Tibial nerve (tissue), 4 donors: ENCODE results near the gene C20orf202. TPM values are rescaled to one million over a fixed set of nuclear protein-coding genes. Genes with fewer than 3 reads are reported as not detected.

Experiments
- DNase-seq, 2 donors: peaks; one replicate each; pipeline ENCODE4 v3.0.0-alpha.2; 2019; ENCODE audit warnings: low spot score in 2 of 2
- H3K27ac ChIP-seq, 4 donors: fragments of 200-600 bp; sonication (generic) in 3 of 4; one replicate each; pipeline ENCODE4 v1.5.1; 2017 to 2019; ENCODE audit warnings: mild to moderate bottlenecking in 1 of 4
- H3K27me3 ChIP-seq, 2 donors: fragments of 200-600 bp; sonication (generic) in 1 of 2; one replicate each; pipeline versions ENCODE4 v1.5.1 to v1.6.0; 2017 to 2019
- H3K36me3 ChIP-seq, 3 donors: fragments of 200-600 bp; sonication (generic); one replicate each; pipeline ENCODE4 v1.5.1; 2018 to 2019
- H3K4me1 ChIP-seq, 4 donors: fragments of 200-600 bp; sonication (generic) in 3 of 4; one replicate each; pipeline ENCODE4 v1.5.1; 2017 to 2019
- H3K4me3 ChIP-seq, 4 donors: fragments of 200-600 bp; sonication (generic) in 3 of 4; one replicate each; pipeline ENCODE4 v1.5.1; 2017 to 2019; ENCODE audit warnings: mild to moderate bottlenecking in 1 of 4, moderate library complexity in 1 of 4
- H3K9me3 ChIP-seq, 4 donors: fragments of 200-600 bp; sonication (generic) in 3 of 4; one replicate each; pipeline ENCODE4 v1.5.1; 2017 to 2019
- CTCF ChIP-seq, 5 experiments: fragments of 200-600 bp in 3 of 5; fragments of 450-650 bp in 2 of 5; sonication (generic) in 3 of 5; IDR thresholded peaks; one replicate each; pipeline ENCODE4 v1.5.1; 2016 to 2019; ENCODE audit warnings: antibody characterized with exemption in 5 of 5, mild to moderate bottlenecking in 3 of 5, moderate library complexity in 2 of 5
- EP300 ChIP-seq, 2 donors: sonication (generic); formaldehyde crosslinking; IDR thresholded peaks; one replicate each; pipeline ENCODE4 v1.6.1; 2017; ENCODE audit warnings: antibody characterized with exemption in 2 of 2, mild to moderate bottlenecking in 1 of 2
- POLR2A ChIP-seq, 2 donors: fragments of 450-650 bp; IDR thresholded peaks; one replicate each; pipeline ENCODE4 v1.6.1; 2017; ENCODE audit warnings: antibody characterized with exemption in 2 of 2, mild to moderate bottlenecking in 2 of 2, moderate library complexity in 2 of 2
- WGBS, 2 donors: methylation state at CpG; one replicate each; pipeline ENCODE4 v1.1.5; 2018; 5-methylcytosine and 5-hydroxymethylcytosine counted together
- total RNA-seq, 4 donors: library from RNA; depleted of rRNA; stranded (reverse); fragments of >200 nt; gene quantifications; one replicate each; pipeline ENCODE4 v1.1.0, GENCODE V29; 2016

The C20orf202 gene
- total RNA-seq, 4 donors from 2014 or later, result 0.59 TPM; not detected in 3

DNA sequence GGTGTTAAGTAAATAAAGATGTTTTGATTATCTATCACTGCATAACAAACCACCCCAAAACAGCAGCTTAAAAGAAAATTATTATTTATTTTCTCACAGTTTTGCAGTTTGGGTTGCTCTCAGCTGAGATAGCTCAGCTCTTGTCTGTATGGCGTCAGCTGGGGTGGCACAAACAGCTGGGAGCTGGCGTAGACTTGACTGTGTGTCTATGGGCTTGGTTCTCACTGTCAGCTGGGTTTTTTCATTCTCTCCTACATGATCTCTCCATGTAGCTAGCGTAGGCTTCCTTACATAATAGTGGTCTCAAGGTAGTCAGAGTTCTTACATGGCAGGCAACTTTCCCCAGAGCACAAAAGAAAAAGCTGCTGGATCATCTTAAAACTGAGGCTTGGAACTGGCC is 12.0 kb upstream of the C20orf202 start:
- TF ChIP-seq EP300 (IDR thresholded peaks at IDR 0.05) (no peak), POLR2A (IDR thresholded peaks at IDR 0.05) (no peak), CTCF (IDR thresholded peaks at IDR 0.05) (no peak)
- no peak for DNase-seq
- Histone ChIP-seq H3K27ac (no peak overlapping the region), H3K4me1 (no peaks in the 10 kb centered on the region), H3K27me3 (peaks cover 0 to 13% of the 10 kb centered on the region in 2 donors), H3K36me3 (no peaks in the 10 kb centered on the region), H3K4me3 (no peak overlapping the region), H3K9me3 (no peaks in the 10 kb centered on the region)
- WGBS, 2 donors, result 77 to 93% methylated on average over 3 of the region's 3 CpGs

DNA sequence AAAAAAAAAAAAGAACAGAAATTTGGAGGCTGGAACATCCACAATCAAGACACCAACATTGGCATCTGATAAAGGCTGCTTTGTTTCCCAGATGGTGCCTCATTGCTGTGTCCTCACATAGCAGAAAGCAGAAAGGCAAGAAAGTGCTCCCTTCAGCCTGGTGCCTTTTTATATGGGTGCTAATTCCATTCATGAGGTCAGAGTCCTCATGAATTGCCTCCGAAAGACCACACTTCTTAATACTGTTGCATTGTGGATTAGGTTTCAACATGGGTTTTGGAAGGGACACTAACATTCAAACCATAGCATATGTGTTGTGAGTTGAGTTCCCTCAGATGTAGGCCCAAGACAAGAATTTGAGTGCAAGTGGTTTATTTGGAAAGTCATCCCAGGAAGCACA is 8.0 kb upstream of the C20orf202 start:
- Histone ChIP-seq H3K9me3 (no peaks in the 10 kb centered on the region), H3K4me3 (no peak overlapping the region), H3K36me3 (no peaks in the 10 kb centered on the region), H3K27me3 (no peaks in the 10 kb centered on the region), H3K4me1 (no peaks in the 10 kb centered on the region), H3K27ac (no peak overlapping the region)
- 33 to 74% methylated on average over 1 of the region's 1 CpG for WGBS, 2 donors
- TF ChIP-seq CTCF (IDR thresholded peaks at IDR 0.05) (no peak), POLR2A (IDR thresholded peaks at IDR 0.05) (no peak), EP300 (IDR thresholded peaks at IDR 0.05) (no peak)
- no peak for DNase-seq

DNA sequence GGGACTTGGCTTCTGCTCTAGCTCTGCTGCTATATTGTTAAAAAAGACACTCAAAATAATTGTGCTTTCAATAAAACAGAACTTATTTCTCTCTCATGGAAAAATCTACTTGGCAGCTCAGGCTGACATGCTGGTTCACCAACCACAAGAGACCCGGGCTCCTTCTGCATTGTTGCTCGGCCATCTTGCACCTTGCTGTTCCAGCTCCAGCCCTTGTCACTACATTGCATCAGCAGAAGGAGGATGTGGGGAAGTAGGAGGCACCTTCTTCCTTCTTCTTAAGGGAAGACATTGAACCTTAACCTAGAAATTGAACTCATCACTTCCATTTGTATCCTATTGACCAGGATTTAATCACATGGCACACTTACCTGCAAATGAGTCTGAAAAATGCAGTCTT is 6.6 kb upstream of the C20orf202 start:
- no peak for TF ChIP-seq CTCF (IDR thresholded peaks at IDR 0.05)
- no peak for TF ChIP-seq EP300 (IDR thresholded peaks at IDR 0.05)
- Histone ChIP-seq H3K36me3 (no peaks in the 10 kb centered on the region), H3K4me1 (no peaks in the 10 kb centered on the region), H3K4me3 (no peak overlapping the region), H3K27me3 (no peaks in the 10 kb centered on the region), H3K27ac (no peak overlapping the region), H3K9me3 (no peaks in the 10 kb centered on the region)
- DNase-seq, result no peak
- WGBS, 2 donors, result 76 to 89% methylated on average over 2 of the region's 2 CpGs

GRCh38 chr20:1197801-1198200 is 5.5 kb upstream of the C20orf202 start:
- no peak overlapping the region for H3K27ac ChIP-seq
- H3K36me3 ChIP-seq, result no peaks in the 10 kb centered on the region
- no peak overlapping the region for H3K4me3 ChIP-seq
- WGBS, 2 donors, result 83 to 84% methylated on average over 7 of the region's 7 CpGs
- no peak for DNase-seq
- H3K9me3 ChIP-seq, result no peaks in the 10 kb centered on the region
- no peaks in the 10 kb centered on the region for H3K4me1 ChIP-seq
- TF ChIP-seq CTCF (IDR thresholded peaks at IDR 0.05) (no peak), POLR2A (IDR thresholded peaks at IDR 0.05) (no peak)
- H3K27me3 ChIP-seq, result no peaks in the 10 kb centered on the region

GRCh38 chr20:1198751-1199150 is 4.5 kb upstream of the C20orf202 start:
- WGBS, 2 donors, result 94 to 95% methylated on average over 5 of the region's 5 CpGs
- no peaks in the 10 kb centered on the region for H3K36me3 ChIP-seq
- TF ChIP-seq EP300 (IDR thresholded peaks at IDR 0.05) (no peak), POLR2A (IDR thresholded peaks at IDR 0.05) (no peak), CTCF (IDR thresholded peaks at IDR 0.05) (no peak)

More at GRCh38 chr20:1198751-1199150, 4.5 kb upstream of the C20orf202 start:
- H3K9me3 ChIP-seq, result no peaks in the 10 kb centered on the region
- no peaks in the 10 kb centered on the region for H3K27me3 ChIP-seq
- DNase-seq, result no peak
- H3K4me1 ChIP-seq, result peaks cover 0 to 5% (median 0%) of the 10 kb centered on the region in 4 donors
- no peak overlapping the region for H3K4me3 ChIP-seq
- H3K27ac ChIP-seq, result no peak overlapping the region
